Body of pancreas (tissue), 4 donors: ENCODE measurements around the gene FAM72D.
"Not testable (repeated sequence)": the region's sequence is repeated elsewhere in the genome, so short reads cannot be mapped to it uniquely, and the experiment has no call there.

ENCODE experiments used
- POLR2A ChIP-seq, 3 donors: fragments of 450-650 bp; IDR thresholded peaks; one replicate each; pipeline ENCODE4 v1.6.1; 2016; ENCODE audit warnings: antibody characterized with exemption in 3 of 3, mild to moderate bottlenecking in 2 of 3
- TF ChIP-seq, protein P1 (sequence below), 7 experiments: fragments of 450-650 bp in 4 of 7; fragments of 200-600 bp in 3 of 7; sonication (generic) in 3 of 7; IDR thresholded peaks; one replicate each; pipeline ENCODE4 v1.5.1; 2016 to 2019; ENCODE audit warnings: antibody characterized with exemption in 7 of 7

DNA sequence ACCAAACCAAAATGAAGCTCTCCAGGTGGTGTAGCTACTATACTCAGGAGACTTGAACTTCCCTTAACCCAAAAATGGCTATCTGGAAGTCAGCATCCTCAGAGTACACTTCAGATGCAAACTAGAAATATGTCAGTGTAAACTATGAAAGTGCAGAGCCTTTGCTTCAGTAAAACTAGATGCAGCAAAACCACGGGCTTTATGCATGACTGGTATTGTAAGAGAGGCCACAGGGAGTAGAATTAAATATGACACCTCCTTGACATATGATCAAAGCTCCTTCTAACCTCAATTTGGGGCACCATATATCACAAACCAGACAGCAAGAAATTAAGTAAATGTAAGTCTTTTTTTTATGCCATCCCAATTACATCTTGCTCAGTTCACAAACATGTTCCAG, 48.2 kb upstream of the FAM72D start:
- TF ChIP-seq, protein P1, sequence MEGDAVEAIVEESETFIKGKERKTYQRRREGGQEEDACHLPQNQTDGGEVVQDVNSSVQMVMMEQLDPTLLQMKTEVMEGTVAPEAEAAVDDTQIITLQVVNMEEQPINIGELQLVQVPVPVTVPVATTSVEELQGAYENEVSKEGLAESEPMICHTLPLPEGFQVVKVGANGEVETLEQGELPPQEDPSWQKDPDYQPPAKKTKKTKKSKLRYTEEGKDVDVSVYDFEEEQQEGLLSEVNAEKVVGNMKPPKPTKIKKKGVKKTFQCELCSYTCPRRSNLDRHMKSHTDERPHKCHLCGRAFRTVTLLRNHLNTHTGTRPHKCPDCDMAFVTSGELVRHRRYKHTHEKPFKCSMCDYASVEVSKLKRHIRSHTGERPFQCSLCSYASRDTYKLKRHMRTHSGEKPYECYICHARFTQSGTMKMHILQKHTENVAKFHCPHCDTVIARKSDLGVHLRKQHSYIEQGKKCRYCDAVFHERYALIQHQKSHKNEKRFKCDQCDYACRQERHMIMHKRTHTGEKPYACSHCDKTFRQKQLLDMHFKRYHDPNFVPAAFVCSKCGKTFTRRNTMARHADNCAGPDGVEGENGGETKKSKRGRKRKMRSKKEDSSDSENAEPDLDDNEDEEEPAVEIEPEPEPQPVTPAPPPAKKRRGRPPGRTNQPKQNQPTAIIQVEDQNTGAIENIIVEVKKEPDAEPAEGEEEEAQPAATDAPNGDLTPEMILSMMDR (IDR thresholded peaks at IDR 0.05): not testable (repeated sequence)
- TF ChIP-seq POLR2A (IDR thresholded peaks at IDR 0.05): not testable (repeated sequence)
